ENCODE measurements around the gene FAIM. TPM values are rescaled to one million over a fixed set of nuclear protein-coding genes. Genes with fewer than 3 reads are reported as not detected.

The FAIM gene
- total and polyA plus RNA-seq, 2 experiments from 2014 or later: 8.3 to 12.6 TPM

GRCh38 chr3:138638641-138639040 is 30.1 kb downstream of the FAIM start:
- Histone ChIP-seq H3K27ac (no peak overlapping the region), H3K4me1 (ENCODE audit: low read depth) (no peaks in the 10 kb centered on the region), H3K36me3 (no peaks in the 10 kb centered on the region), H3K27me3 (no peaks in the 10 kb centered on the region), H3K4me3 (no peak overlapping the region), H3K9me3 (ENCODE audit: low read depth) (no peaks in the 10 kb centered on the region)
- TF ChIP-seq CTCF (IDR thresholded peaks at IDR 0.05; ENCODE audit: low read depth, low read length): no peak
- DNase-seq (ENCODE audit: low read depth in 1 of 2, low spot score in 1 of 2): no peak

- DNase-seq (ENCODE audit: low read depth in 1 of 2, low spot score in 1 of 2): no peak
- H3K36me3 ChIP-seq: no peaks in the 10 kb centered on the region
- no peak for TF ChIP-seq CTCF (IDR thresholded peaks at IDR 0.05; ENCODE audit: low read depth, low read length)
- H3K27ac ChIP-seq: no peak overlapping the region
- no peak overlapping the region for H3K4me3 ChIP-seq
- H3K9me3 ChIP-seq (ENCODE audit: low read depth): no peaks in the 10 kb centered on the region
- no peaks in the 10 kb centered on the region for H3K27me3 ChIP-seq
- no peaks in the 10 kb centered on the region for H3K4me1 ChIP-seq (ENCODE audit: low read depth)
Measured at GRCh38 chr3:138640537-138640936, 32.0 kb downstream of the FAIM start.

- H3K27me3 ChIP-seq: no peaks in the 10 kb centered on the region
- no peak overlapping the region for H3K27ac ChIP-seq
- no peak for DNase-seq (ENCODE audit: low read depth in 1 of 2, low spot score in 1 of 2)
- no peak overlapping the region for H3K4me3 ChIP-seq
- no peaks in the 10 kb centered on the region for H3K4me1 ChIP-seq (ENCODE audit: low read depth)
- no peak for TF ChIP-seq CTCF (IDR thresholded peaks at IDR 0.05; ENCODE audit: low read depth, low read length)
- no peaks in the 10 kb centered on the region for H3K36me3 ChIP-seq
- no peaks in the 10 kb centered on the region for H3K9me3 ChIP-seq (ENCODE audit: low read depth)
Measured at GRCh38 chr3:138642226-138642926, 33.8 kb downstream of the FAIM start.

GRCh38 chr3:138642927-138643253 is 34.3 kb downstream of the FAIM start:
- Histone ChIP-seq H3K4me3 (no peak overlapping the region), H3K36me3 (no peaks in the 10 kb centered on the region), H3K27ac (no peak overlapping the region), H3K27me3 (no peaks in the 10 kb centered on the region), H3K9me3 (ENCODE audit: low read depth) (no peaks in the 10 kb centered on the region), H3K4me1 (ENCODE audit: low read depth) (no peaks in the 10 kb centered on the region)
- no peak for TF ChIP-seq CTCF (IDR thresholded peaks at IDR 0.05; ENCODE audit: low read depth, low read length)
- no peak for DNase-seq (ENCODE audit: low read depth in 1 of 2, low spot score in 1 of 2)

- no peak for TF ChIP-seq CTCF (IDR thresholded peaks at IDR 0.05; ENCODE audit: low read depth, low read length)
- Histone ChIP-seq H3K27ac (no peak overlapping the region), H3K4me1 (ENCODE audit: low read depth) (no peaks in the 10 kb centered on the region), H3K9me3 (ENCODE audit: low read depth) (no peaks in the 10 kb centered on the region), H3K4me3 (no peak overlapping the region), H3K36me3 (no peaks in the 10 kb centered on the region), H3K27me3 (no peaks in the 10 kb centered on the region)
- no peak for DNase-seq (ENCODE audit: low read depth in 1 of 2, low spot score in 1 of 2)
Measured at GRCh38 chr3:138646008-138646407, 37.4 kb downstream of the FAIM start.
